CD4-positive, CD25-positive, alpha-beta regulatory T cell (primary cell): ENCODE measurements around the gene SLC16A5. TPM values are rescaled to one million over a fixed set of nuclear protein-coding genes. Genes with fewer than 3 reads are reported as not detected.
"Not testable (repeated sequence)": the region's sequence is repeated elsewhere in the genome, so short reads cannot be mapped to it uniquely, and the experiment has no call there.

Experiments
- ATAC-seq, 2 donors: fragments of 150-1000 bp; cut with Tn5 transposase; one replicate each; pipeline ENCODE4 v1.10.0; 2021; ENCODE audit warnings: low read depth in 2 of 2, moderate number of reproducible peaks in 2 of 2, moderate library complexity in 1 of 2
- DNase-seq, 3 donors: peaks; one replicate each; pipeline versions ENCODE4 v3.0.0 to v3.0.0-alpha.2; 2012 to 2022; ENCODE audit warnings: mixed read lengths in 1 of 3
- H3K27ac ChIP-seq: one replicate; pipeline ENCODE4 v1.7.0; 2013; ENCODE audit warnings: mild to moderate bottlenecking, low read length; ENCODE audit not compliant: insufficient read depth, poor library complexity, severe bottlenecking
- H3K27me3 ChIP-seq: one replicate; pipeline ENCODE4 v1.7.0; 2013; ENCODE audit warnings: low read length; ENCODE audit not compliant: control insufficient read depth, insufficient read depth
- H3K36me3 ChIP-seq: one replicate; pipeline ENCODE4 v1.7.0; 2013; ENCODE audit warnings: mild to moderate bottlenecking, low read length, moderate library complexity; ENCODE audit not compliant: control insufficient read depth, insufficient read depth
- H3K4me1 ChIP-seq: 2 replicates; pipeline ENCODE4 v1.7.0; 2013; ENCODE audit warnings: mild to moderate bottlenecking, low read length; ENCODE audit not compliant: insufficient read depth, control insufficient read depth, poor library complexity, severe bottlenecking
- H3K4me3 ChIP-seq: one replicate; pipeline ENCODE4 v1.7.0; 2013; ENCODE audit warnings: low read depth, mild to moderate bottlenecking, low read length, moderate library complexity
- H3K9me3 ChIP-seq, 2 experiments: 1 replicate in 1 of 2; 2 replicates in 1 of 2; pipeline ENCODE4 v1.7.0; 2013; ENCODE audit warnings: low read length in 2 of 2, mild to moderate bottlenecking in 1 of 2, moderate library complexity in 1 of 2; ENCODE audit not compliant: control insufficient read depth in 2 of 2
- H3K27ac Mint-ChIP-seq, 3 donors: one replicate each; pipeline ENCODE4 v1.8.0; 2020 to 2022; ENCODE audit warnings: mild to moderate bottlenecking in 3 of 3, mixed read lengths in 3 of 3, moderate library complexity in 2 of 3
- H3K27me3 Mint-ChIP-seq: one replicate; pipeline ENCODE4 v1.8.0; 2022; ENCODE audit warnings: mild to moderate bottlenecking, mixed read lengths
- H3K36me3 Mint-ChIP-seq: one replicate; pipeline ENCODE4 v1.8.0; 2020; ENCODE audit warnings: mixed read lengths
- H3K4me1 Mint-ChIP-seq, 4 donors: one replicate each; pipeline ENCODE4 v1.8.0; 2020 to 2022; ENCODE audit warnings: mixed read lengths in 4 of 4, mild to moderate bottlenecking in 1 of 4
- H3K4me3 Mint-ChIP-seq, 4 donors: one replicate each; pipeline ENCODE4 v1.8.0; 2020 to 2022; ENCODE audit warnings: mild to moderate bottlenecking in 4 of 4, mixed read lengths in 4 of 4, moderate library complexity in 3 of 4
- H3K9me3 Mint-ChIP-seq, 7 donors: one replicate each; pipeline ENCODE4 v1.8.0; 2020 to 2022; ENCODE audit warnings: mixed read lengths in 7 of 7, mild to moderate bottlenecking in 3 of 7, moderate library complexity in 2 of 7
- polyA plus RNA-seq, 4 donors: library from polyadenylated mRNA; unstranded; fragments of 300-500 nt; fragmentation: Illumina TruSeq; gene quantifications; one replicate each; pipeline ENCODE4 v1.2.3, GENCODE V29; 2021
- total RNA-seq: library from RNA; stranded (reverse); gene quantifications from one replicate; pipeline ENCODE4 v1.2.3, GENCODE V29; 2022

SLC16A5 gene
- total and polyA plus RNA-seq, 5 donors from 2014 or later = 1.3 to 9.3 (median 2.2) TPM

GRCh38 chr17:75064460-75064859 is 23.3 kb upstream of the SLC16A5 start:
- no peaks in the 10 kb centered on the region for H3K9me3 ChIP-seq
- Mint-ChIP-seq H3K27ac (peak overlapping the region in 1 of 3 donors; percentile 73), H3K4me1 (peaks cover 0 to 27% (median 13%) of the 10 kb centered on the region in 4 donors), H3K9me3 (no peaks in the 10 kb centered on the region), H3K36me3 (peaks cover 16% of the 10 kb centered on the region), H3K27me3 (no peaks in the 10 kb centered on the region), H3K4me3 (no peak overlapping the region)
- peaks cover 51% of the 10 kb centered on the region for H3K36me3 ChIP-seq
- H3K4me1 ChIP-seq = peaks cover 6% of the 10 kb centered on the region
- DNase-seq (no peak), ATAC-seq (no peak)
- H3K4me3 ChIP-seq = no peak overlapping the region
- no peak overlapping the region for H3K27ac ChIP-seq
- H3K27me3 ChIP-seq = no peaks in the 10 kb centered on the region

- H3K4me3 Mint-ChIP-seq = no peak overlapping the region
- H3K36me3 Mint-ChIP-seq = peaks cover 11% of the 10 kb centered on the region
- no peaks in the 10 kb centered on the region for H3K27me3 Mint-ChIP-seq
- DNase-seq (no peak), ATAC-seq (no peak)
- H3K4me1 ChIP-seq = peaks cover 6% of the 10 kb centered on the region
- H3K27ac Mint-ChIP-seq = peak overlapping the region in 1 of 3 donors; percentile 73
- peaks cover 0 to 27% (median 13%) of the 10 kb centered on the region in 4 donors for H3K4me1 Mint-ChIP-seq
- no peaks in the 10 kb centered on the region for H3K9me3 Mint-ChIP-seq
- H3K9me3 ChIP-seq = no peaks in the 10 kb centered on the region
- no peak overlapping the region for H3K27ac ChIP-seq
- H3K36me3 ChIP-seq = peaks cover 46% of the 10 kb centered on the region
- H3K27me3 ChIP-seq = no peaks in the 10 kb centered on the region
- H3K4me3 ChIP-seq = no peak overlapping the region
These were observed 22.7 kb upstream of the SLC16A5 start for GRCh38 chr17:75064867-75065561.

- Mint-ChIP-seq H3K36me3 (peaks cover 8% of the 10 kb centered on the region), H3K9me3 (no peaks in the 10 kb centered on the region), H3K27ac (peak overlapping the region in 2 of 3 donors; percentile 31 to 72), H3K4me1 (peaks cover 0 to 24% (median 13%) of the 10 kb centered on the region in 4 donors), H3K27me3 (no peaks in the 10 kb centered on the region), H3K4me3 (no peak overlapping the region)
- ATAC-seq (no peak), DNase-seq (no peak)
- peaks cover 42% of the 10 kb centered on the region for H3K36me3 ChIP-seq
- no peaks in the 10 kb centered on the region for H3K27me3 ChIP-seq
- H3K9me3 ChIP-seq = no peaks in the 10 kb centered on the region
- H3K27ac ChIP-seq = no peak overlapping the region
- H3K4me3 ChIP-seq = no peak overlapping the region
- H3K4me1 ChIP-seq = peaks cover 6% of the 10 kb centered on the region
These were observed 22.1 kb upstream of the SLC16A5 start for GRCh38 chr17:75065562-75066151.

GRCh38 chr17:75067856-75068255 is 19.9 kb upstream of the SLC16A5 start:
- H3K27ac ChIP-seq = no peak overlapping the region
- peak overlapping the region in 3 of 4 donors; percentile 45 to 69 (median 60) for H3K4me3 Mint-ChIP-seq
- no peaks in the 10 kb centered on the region for H3K9me3 ChIP-seq

GRCh38 chr17:75068750-75069149 is 19.0 kb upstream of the SLC16A5 start:
- peaks cover 6% of the 10 kb centered on the region for H3K4me1 ChIP-seq
- H3K27ac Mint-ChIP-seq = peak overlapping the region in 1 of 3 donors; percentile 56
- H3K27me3 Mint-ChIP-seq = no peaks in the 10 kb centered on the region
- H3K9me3 ChIP-seq = no peaks in the 10 kb centered on the region
- peaks cover 0 to 23% (median 11%) of the 10 kb centered on the region in 4 donors for H3K4me1 Mint-ChIP-seq
- H3K4me3 Mint-ChIP-seq = no peak overlapping the region
- H3K27me3 ChIP-seq = no peaks in the 10 kb centered on the region
- no peak overlapping the region for H3K4me3 ChIP-seq
- H3K9me3 Mint-ChIP-seq = no peaks in the 10 kb centered on the region
- H3K36me3 Mint-ChIP-seq = peaks cover 4% of the 10 kb centered on the region
- no peak overlapping the region for H3K27ac ChIP-seq
- no peak for DNase-seq
- no peak for ATAC-seq
- peaks cover 13% of the 10 kb centered on the region for H3K36me3 ChIP-seq

More at GRCh38 chr17:75067856-75068255, 19.9 kb upstream of the SLC16A5 start:
- Mint-ChIP-seq H3K4me1 (peaks cover 0 to 24% (median 13%) of the 10 kb centered on the region in 4 donors), H3K27me3 (no peaks in the 10 kb centered on the region), H3K9me3 (no peaks in the 10 kb centered on the region), H3K27ac (peak overlapping the region in 2 of 3 donors; percentile 73 to 87), H3K36me3 (peaks cover 4% of the 10 kb centered on the region)
- Histone ChIP-seq H3K36me3 (peaks cover 22% of the 10 kb centered on the region), H3K4me1 (peaks cover 6% of the 10 kb centered on the region), H3K27me3 (no peaks in the 10 kb centered on the region), H3K4me3 (peak overlapping the region; percentile 19)
- ATAC-seq = peak; percentile 70 to 78
- peak in 1 of 3 donors; percentile 80 for DNase-seq

GRCh38 chr17:75069783-75070182 is 18.0 kb upstream of the SLC16A5 start:
- peak in 1 of 3 donors; percentile 51 for DNase-seq
- Mint-ChIP-seq H3K27me3 (no peaks in the 10 kb centered on the region), H3K9me3 (no peaks in the 10 kb centered on the region), H3K36me3 (no peaks in the 10 kb centered on the region), H3K27ac (peak overlapping the region in 2 of 3 donors; percentile 38 to 71), H3K4me1 (peaks cover 0 to 23% (median 11%) of the 10 kb centered on the region in 4 donors), H3K4me3 (no peak overlapping the region)
- Histone ChIP-seq H3K4me3 (no peak overlapping the region), H3K27ac (no peak overlapping the region), H3K27me3 (no peaks in the 10 kb centered on the region), H3K4me1 (peaks cover 6% of the 10 kb centered on the region), H3K36me3 (peaks cover 3% of the 10 kb centered on the region), H3K9me3 (no peaks in the 10 kb centered on the region)
- no peak for ATAC-seq

- not testable (repeated sequence) for H3K27ac ChIP-seq, H3K27ac Mint-ChIP-seq, ATAC-seq
These were observed 16.1 kb upstream of the SLC16A5 start for GRCh38 chr17:75071478-75072271.

More at GRCh38 chr17:75071478-75072271, 16.1 kb upstream of the SLC16A5 start:
- not testable (repeated sequence) for H3K9me3 Mint-ChIP-seq, H3K9me3 ChIP-seq, H3K36me3 ChIP-seq, H3K36me3 Mint-ChIP-seq, H3K4me3 Mint-ChIP-seq, H3K4me1 ChIP-seq, H3K4me3 ChIP-seq, H3K27me3 ChIP-seq, H3K27me3 Mint-ChIP-seq, DNase-seq
- H3K4me1 Mint-ChIP-seq = peaks cover 0 to 19% (median 9%) of the 10 kb centered on the region in 4 donors
